Thyroid gland (tissue), 4 donors: Measurements from ENCODE around the gene TFR2. TPM values are rescaled to one million over a fixed set of nuclear protein-coding genes. Genes with fewer than 3 reads are reported as not detected.
A peak's percentile ranks its signal among the peaks of the same experiment; 100 is the strongest.

Experiments
- DNase-seq, 2 donors: peaks; one replicate each; pipeline ENCODE4 v3.0.0-alpha.2; 2019
- H3K27ac ChIP-seq, 3 donors: fragments of 200-600 bp; sonication (generic); 1 replicate in 2 of 3; 2 replicates in 1 of 3; pipeline ENCODE4 v1.5.1; 2016 to 2019; ENCODE audit warnings: mild to moderate bottlenecking in 1 of 3, moderate library complexity in 1 of 3
- H3K27me3 ChIP-seq: fragments of 200-600 bp; sonication (generic); one replicate; pipeline ENCODE4 v1.5.1; 2019
- H3K36me3 ChIP-seq, 2 donors: fragments of 200-600 bp; sonication (generic); one replicate each; pipeline ENCODE4 v1.5.1; 2016 to 2019
- H3K4me1 ChIP-seq, 2 donors: fragments of 200-600 bp; sonication (generic); one replicate each; pipeline ENCODE4 v1.5.1; 2017 to 2019
- H3K4me3 ChIP-seq, 3 donors: fragments of 200-600 bp; sonication (generic); replicated peaks in 1 of 3; 1 replicate in 2 of 3; 2 replicates in 1 of 3; pipeline ENCODE4 v1.5.1; 2016; ENCODE audit warnings: mild to moderate bottlenecking in 1 of 3
- H3K9me3 ChIP-seq: fragments of 200-600 bp; sonication (generic); one replicate; pipeline ENCODE4 v1.5.1; 2017
- POLR2A ChIP-seq, 2 donors: fragments of 450-650 bp; IDR thresholded peaks; one replicate each; pipeline ENCODE4 v1.6.1; 2017; ENCODE audit warnings: antibody characterized with exemption in 2 of 2, mild to moderate bottlenecking in 2 of 2, moderate library complexity in 1 of 2
- WGBS, 2 donors: methylation state at CpG; one replicate each; pipeline ENCODE4 v1.1.5; 2017; 5-methylcytosine and 5-hydroxymethylcytosine counted together
- intact Hi-C: fragments of 100-400 bp; cut with DNase I; formaldehyde crosslinking; loops from one replicate; pipeline ENCODE4 v1.15.1; 2023
- total RNA-seq, 4 donors: library from RNA; depleted of rRNA; stranded (reverse); fragments of >200 nt; gene quantifications; one replicate each; pipeline ENCODE4 v1.2.3, GENCODE V29; 2016
- TF ChIP-seq, protein P1 (sequence below), 6 experiments: fragments of 200-600 bp in 3 of 6; fragments of 450-650 bp in 3 of 6; sonication (generic) in 3 of 6; IDR thresholded peaks; one replicate each; pipeline ENCODE4 v1.5.1; 2016 to 2019; ENCODE audit warnings: antibody characterized with exemption in 6 of 6, mild to moderate bottlenecking in 2 of 6, inconsistent platforms in 1 of 6, moderate library complexity in 1 of 6

The TFR2 gene
- total RNA-seq, 4 donors from 2014 or later: 0.22 to 0.27 TPM; not detected in 2

DNA sequence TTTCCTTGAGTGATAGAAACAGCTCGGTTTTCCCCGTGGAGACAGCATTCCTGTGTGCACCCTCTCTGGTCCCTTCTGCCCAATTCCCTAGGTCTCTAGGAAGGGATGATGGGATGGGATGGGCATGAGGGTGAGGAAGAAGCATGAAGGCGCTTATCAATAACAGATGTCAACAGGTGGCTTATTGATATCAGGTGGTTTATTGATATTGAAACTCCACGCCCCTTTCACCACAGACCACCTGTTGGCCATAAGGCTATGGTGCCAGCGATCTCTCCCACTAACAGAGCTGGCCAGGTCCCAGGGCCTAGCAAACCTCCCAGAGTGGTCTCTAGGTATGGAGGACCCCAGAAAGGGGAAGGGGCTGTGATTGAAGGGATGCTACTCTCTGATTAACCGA lies 21.1 kb downstream of the TFR2 start:
- no peak for TF ChIP-seq POLR2A (IDR thresholded peaks at IDR 0.05)
- TF ChIP-seq, protein P1, sequence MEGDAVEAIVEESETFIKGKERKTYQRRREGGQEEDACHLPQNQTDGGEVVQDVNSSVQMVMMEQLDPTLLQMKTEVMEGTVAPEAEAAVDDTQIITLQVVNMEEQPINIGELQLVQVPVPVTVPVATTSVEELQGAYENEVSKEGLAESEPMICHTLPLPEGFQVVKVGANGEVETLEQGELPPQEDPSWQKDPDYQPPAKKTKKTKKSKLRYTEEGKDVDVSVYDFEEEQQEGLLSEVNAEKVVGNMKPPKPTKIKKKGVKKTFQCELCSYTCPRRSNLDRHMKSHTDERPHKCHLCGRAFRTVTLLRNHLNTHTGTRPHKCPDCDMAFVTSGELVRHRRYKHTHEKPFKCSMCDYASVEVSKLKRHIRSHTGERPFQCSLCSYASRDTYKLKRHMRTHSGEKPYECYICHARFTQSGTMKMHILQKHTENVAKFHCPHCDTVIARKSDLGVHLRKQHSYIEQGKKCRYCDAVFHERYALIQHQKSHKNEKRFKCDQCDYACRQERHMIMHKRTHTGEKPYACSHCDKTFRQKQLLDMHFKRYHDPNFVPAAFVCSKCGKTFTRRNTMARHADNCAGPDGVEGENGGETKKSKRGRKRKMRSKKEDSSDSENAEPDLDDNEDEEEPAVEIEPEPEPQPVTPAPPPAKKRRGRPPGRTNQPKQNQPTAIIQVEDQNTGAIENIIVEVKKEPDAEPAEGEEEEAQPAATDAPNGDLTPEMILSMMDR (IDR thresholded peaks at IDR 0.05): no peak
- Histone ChIP-seq H3K4me1 (no peaks in the 10 kb centered on the region), H3K36me3 (no peaks in the 10 kb centered on the region), H3K27me3 (no peaks in the 10 kb centered on the region), H3K27ac (no peak overlapping the region), H3K9me3 (no peaks in the 10 kb centered on the region), H3K4me3 (no peak overlapping the region)
- intact Hi-C loops: no loop called here
- DNase-seq: no peak
- 94 to 98% methylated on average over 6 of the region's 6 CpGs for WGBS, 2 donors

DNA sequence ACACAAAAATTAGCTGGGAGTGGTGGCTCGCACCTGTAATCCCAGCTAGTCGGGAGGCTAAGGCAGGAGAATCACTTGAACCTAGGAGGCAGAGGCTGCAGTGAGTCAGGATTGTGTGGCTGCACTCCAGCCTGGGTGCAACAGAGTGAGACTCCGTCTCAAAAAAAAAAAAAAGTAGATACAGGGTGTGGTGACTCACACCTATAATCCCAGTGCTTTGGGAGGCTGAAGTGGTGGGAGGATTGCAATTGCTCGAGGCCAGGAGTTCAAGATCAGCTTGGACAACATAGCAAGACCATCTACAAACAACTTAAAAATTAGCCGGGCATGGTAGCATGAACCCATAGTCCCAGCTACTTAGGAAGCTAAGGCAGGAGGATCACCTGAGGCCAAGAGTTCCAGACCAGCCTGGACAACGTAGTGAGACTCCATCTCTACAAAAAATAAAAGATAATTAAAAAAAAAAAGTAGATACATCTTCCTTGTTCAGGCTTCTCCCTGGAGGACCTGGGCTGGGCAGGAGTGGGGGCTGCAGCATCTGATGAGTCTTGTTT lies 27.0 kb downstream of the TFR2 start:
- Histone ChIP-seq H3K27ac (no peak overlapping the region), H3K27me3 (no peaks in the 10 kb centered on the region), H3K4me1 (peaks cover 8 to 12% of the 10 kb centered on the region in 2 donors), H3K36me3 (no peaks in the 10 kb centered on the region), H3K4me3 (no peak overlapping the region), H3K9me3 (no peaks in the 10 kb centered on the region)
- intact Hi-C loops: no loop called here
- TF ChIP-seq, protein P1 (IDR thresholded peaks at IDR 0.05): no peak
- no peak for TF ChIP-seq POLR2A (IDR thresholded peaks at IDR 0.05)
- DNase-seq: no peak
- 86 to 88% methylated on average over 6 of the region's 6 CpGs for WGBS, 2 donors

DNA sequence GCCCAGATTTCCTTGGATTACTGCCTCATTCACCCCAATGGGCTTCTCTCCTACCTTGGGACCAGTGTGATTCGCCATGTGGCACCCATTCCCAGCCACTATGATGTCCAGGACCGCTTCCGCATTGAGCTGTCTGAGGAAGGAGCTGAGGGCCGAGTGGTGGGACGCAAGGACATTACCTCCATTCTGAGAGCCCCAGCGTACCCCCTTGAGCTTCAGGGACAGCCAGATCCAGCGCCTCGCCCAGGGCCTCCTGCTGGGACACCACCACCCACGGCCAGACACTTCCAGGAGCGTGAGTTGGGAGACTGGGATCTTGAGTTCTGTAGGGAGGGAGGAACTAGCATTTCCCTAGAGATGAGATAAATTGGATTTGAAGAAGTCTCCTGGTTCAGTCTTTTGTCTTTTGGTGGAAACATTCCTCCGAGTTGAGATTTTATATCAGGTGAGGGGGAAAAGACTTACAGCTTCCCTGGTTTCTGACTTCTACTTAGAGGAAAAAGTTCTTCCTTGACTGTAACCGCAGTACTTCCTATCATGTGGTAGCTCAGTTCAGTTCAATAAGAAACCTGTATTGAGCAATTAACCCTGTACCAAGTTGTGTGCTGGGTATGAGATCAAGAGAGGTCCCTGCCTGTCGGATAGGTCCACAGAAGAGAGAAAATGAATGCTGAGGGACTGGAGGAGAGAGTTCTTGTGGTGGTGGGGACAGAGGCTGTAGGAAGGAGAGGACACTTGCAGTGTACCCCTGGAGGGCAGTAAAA lies 27.8 kb downstream of the TFR2 start:
- no peak for DNase-seq
- WGBS, 2 donors: 91 to 94% methylated on average over 13 of the region's 13 CpGs
- no peaks in the 10 kb centered on the region for H3K27me3 ChIP-seq
- peaks cover 8 to 12% of the 10 kb centered on the region in 2 donors for H3K4me1 ChIP-seq
- H3K4me3 ChIP-seq: no peak overlapping the region
- intact Hi-C loops: no loop called here
- H3K27ac ChIP-seq: no peak overlapping the region
- no peaks in the 10 kb centered on the region for H3K9me3 ChIP-seq
- no peaks in the 10 kb centered on the region for H3K36me3 ChIP-seq
- no peak for TF ChIP-seq POLR2A (IDR thresholded peaks at IDR 0.05)
- TF ChIP-seq, protein P1 (IDR thresholded peaks at IDR 0.05): no peak

DNA sequence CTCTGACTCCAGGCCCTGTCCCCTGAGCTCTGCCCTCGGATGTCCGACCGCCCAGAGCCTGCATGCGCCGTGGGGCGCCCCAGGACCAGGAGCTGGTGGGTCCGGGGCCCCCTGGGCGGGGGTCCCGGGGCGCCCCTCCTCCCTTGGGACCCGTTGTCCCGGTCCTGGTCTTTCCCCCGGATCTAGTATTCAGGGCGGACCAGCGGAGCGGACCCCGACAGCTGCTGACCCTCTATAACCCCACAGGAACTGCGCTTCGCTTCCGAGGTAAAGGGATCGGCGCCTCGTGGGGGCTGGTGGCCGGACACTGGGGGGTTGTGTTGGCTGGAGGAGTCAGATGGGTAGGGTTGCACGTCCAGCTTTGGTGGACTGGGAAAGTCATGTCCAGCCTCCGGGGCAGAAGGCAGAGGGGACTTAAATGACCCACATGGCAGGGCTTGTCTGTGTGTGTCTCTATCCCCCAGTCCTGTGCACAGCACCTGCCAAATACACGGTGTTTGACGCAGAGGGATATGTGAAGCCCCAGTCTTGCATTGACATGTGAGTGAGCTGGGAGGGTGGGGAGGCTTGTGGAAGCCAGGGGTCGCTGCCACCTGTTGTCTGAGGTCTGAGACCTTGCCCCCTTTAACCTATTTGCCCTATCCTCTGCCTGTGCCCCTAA lies 28.5 kb downstream of the TFR2 start:
- Histone ChIP-seq H3K27me3 (no peaks in the 10 kb centered on the region), H3K4me3 (peak overlapping the region; percentile 45 to 89 (median 77)), H3K36me3 (no peaks in the 10 kb centered on the region), H3K9me3 (no peaks in the 10 kb centered on the region), H3K27ac (peak overlapping the region in 2 of 3 donors; percentile 80 to 97), H3K4me1 (peaks cover 8 to 12% of the 10 kb centered on the region in 2 donors)
- WGBS, 2 donors: 5 to 6% methylated on average over 12 of the region's 29 CpGs
- peak in 1 of 2 donors; percentile 6 for DNase-seq
- intact Hi-C loops: no loop called here
- TF ChIP-seq, protein P1 (IDR thresholded peaks at IDR 0.05): no peak
- TF ChIP-seq POLR2A (IDR thresholded peaks at IDR 0.05): no peak
